Stimulated activated CD4-positive, alpha-beta T cell treated with anti-CD3 and anti-CD28 coated beads, Interleukin-4, amount 100 ng/mL, for 24 hours (primary cell): ENCODE results near the gene GAGE12J.
"Not testable (repeated sequence)": the region's sequence is repeated elsewhere in the genome, so short reads cannot be mapped to it uniquely, and the experiment has no call there.

Source experiments
- DNase-seq: peaks from one replicate; pipeline ENCODE4 v3.0.0-alpha.2; 2020

Gene GAGE12J

GRCh38 chrX:49321737-49322136 is at the start of gene GAGE12J:
TSS of gene GAGE12J (plus strand) at chrX:49322037. CDS start at chrX:49323194, 1,157 bp downstream.
- not testable (repeated sequence) for DNase-seq

GRCh38 chrX:49272421-49272820 is 49.4 kb upstream of the GAGE12J start:
- no peak for DNase-seq

GRCh38 chrX:49273181-49273727 is 48.6 kb upstream of the GAGE12J start:
- peak; percentile 48 for DNase-seq

GRCh38 chrX:49276207-49276606 is 45.6 kb upstream of the GAGE12J start:
- DNase-seq = no peak

- no peak for DNase-seq
Observed at GRCh38 chrX:49276671-49277534, 44.9 kb upstream of the GAGE12J start.

GRCh38 chrX:49277535-49277830 is 44.4 kb upstream of the GAGE12J start:
- no peak for DNase-seq

GRCh38 chrX:49278081-49278480 is 43.8 kb upstream of the GAGE12J start:
- DNase-seq = no peak

- no peak for DNase-seq
Observed at GRCh38 chrX:49282647-49283011, 39.2 kb upstream of the GAGE12J start.

- no peak for DNase-seq
Observed at GRCh38 chrX:49284212-49284611, 37.6 kb upstream of the GAGE12J start.

- DNase-seq = no peak
Observed at GRCh38 chrX:49286136-49286535, 35.7 kb upstream of the GAGE12J start.

- no peak for DNase-seq
Observed at GRCh38 chrX:49286581-49286980, 35.3 kb upstream of the GAGE12J start.

- DNase-seq = no peak
Observed at GRCh38 chrX:49287665-49288064, 34.2 kb upstream of the GAGE12J start.

- DNase-seq = no peak
Observed at GRCh38 chrX:49290215-49290614, 31.6 kb upstream of the GAGE12J start.

- peak; percentile 75 for DNase-seq
Observed at GRCh38 chrX:49291615-49292337, 30.1 kb upstream of the GAGE12J start.

- no peak for DNase-seq
Observed at GRCh38 chrX:49292400-49293362, 29.2 kb upstream of the GAGE12J start.

GRCh38 chrX:49299293-49299692 is 22.5 kb upstream of the GAGE12J start:
- not testable (repeated sequence) for DNase-seq

GRCh38 chrX:49300703-49301102 is 21.1 kb upstream of the GAGE12J start:
- DNase-seq = no peak

- no peak for DNase-seq
Observed at GRCh38 chrX:49303346-49303745, 18.5 kb upstream of the GAGE12J start, which contains the start of gene GAGE10. TSS of gene GAGE10 (plus strand) at chrX:49303646. CDS start at chrX:49304860, 1,214 bp downstream.

GRCh38 chrX:49307775-49308174 is 14.1 kb upstream of the GAGE12J start:
- DNase-seq = not testable (repeated sequence)

GRCh38 chrX:49308604-49309269 is 13.1 kb upstream of the GAGE12J start:
- peak; percentile 8 for DNase-seq

- no peak for DNase-seq
Observed at GRCh38 chrX:49309401-49309981, 12.3 kb upstream of the GAGE12J start.

- no peak for DNase-seq
Observed at GRCh38 chrX:49310371-49310770, 11.5 kb upstream of the GAGE12J start.
